Measurements from ENCODE around the gene SLC4A4. TPM values are rescaled to one million over a fixed set of nuclear protein-coding genes. Genes with fewer than 3 reads are reported as not detected.
A peak's percentile ranks its signal among the peaks of the same experiment; 100 is the strongest.

Gene SLC4A4
- total and polyA plus RNA-seq, 4 donors = 0.13 to 6.2 (median 2.9) TPM

DNA sequence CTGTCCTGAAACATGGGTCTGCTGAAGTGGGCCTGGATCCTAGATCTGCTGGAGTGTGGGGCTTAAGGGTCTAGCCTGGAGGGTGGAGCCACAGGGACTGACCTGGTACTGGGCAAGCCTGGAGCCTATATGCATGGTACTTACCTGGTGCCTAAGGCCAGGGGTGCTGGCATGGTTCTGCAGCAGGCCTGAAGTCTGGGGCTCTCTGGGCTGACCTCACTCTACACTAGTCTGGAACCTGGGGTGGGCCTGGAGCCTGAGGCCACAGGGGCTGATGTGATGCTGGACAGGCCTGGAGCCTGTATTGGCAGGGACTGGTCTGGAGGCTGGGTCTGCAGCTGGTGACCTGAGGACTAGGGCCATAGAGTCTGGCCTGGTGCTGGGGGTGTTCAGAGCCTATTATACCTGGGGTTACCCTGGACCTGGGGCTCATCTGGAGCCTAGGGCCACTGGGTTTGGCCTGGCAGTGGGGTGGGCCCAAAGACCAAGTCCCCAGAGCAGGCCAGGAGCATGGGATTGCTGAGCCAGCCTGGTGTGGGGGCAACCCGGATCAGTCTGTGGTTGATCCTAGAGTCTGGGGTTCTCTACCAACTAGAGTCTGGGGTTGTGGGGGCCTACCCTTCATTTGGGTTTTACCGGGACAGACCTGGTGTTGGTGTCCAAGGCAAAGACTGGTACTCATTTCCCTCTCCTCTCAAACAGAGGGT is 179.6 kb downstream of the SLC4A4 start:
- Histone ChIP-seq H3K4me3 (ENCODE audit: low read length in 2 of 2) (no peak overlapping the region), H3K36me3 (ENCODE audit: control insufficient read depth in 1 of 2, insufficient read depth in 2 of 2, low read length in 1 of 2) (no peaks in the 10 kb centered on the region), H3K27me3 (ENCODE audit: control insufficient read depth in 1 of 2, insufficient read depth in 2 of 2, low read length in 1 of 2) (no peaks in the 10 kb centered on the region), H3K27ac (ENCODE audit: low read depth in 1 of 2, low read length in 2 of 2) (no peak overlapping the region), H3K9me3 (ENCODE audit: control insufficient read depth, low read length) (peaks cover 2% of the 10 kb centered on the region), H3K4me1 (ENCODE audit: control insufficient read depth in 1 of 2, insufficient read depth in 2 of 2, low read length in 2 of 2) (no peaks in the 10 kb centered on the region)
- ATAC-seq (ENCODE audit: low FRiP score) (peak; percentile 48), DNase-seq (peak; percentile 24 to 71)
- intact Hi-C loops (cut with DNase I) = no loop called here
- 94 to 100% methylated on average over 2 of the region's 2 CpGs for WGBS, 2 donors

DNA sequence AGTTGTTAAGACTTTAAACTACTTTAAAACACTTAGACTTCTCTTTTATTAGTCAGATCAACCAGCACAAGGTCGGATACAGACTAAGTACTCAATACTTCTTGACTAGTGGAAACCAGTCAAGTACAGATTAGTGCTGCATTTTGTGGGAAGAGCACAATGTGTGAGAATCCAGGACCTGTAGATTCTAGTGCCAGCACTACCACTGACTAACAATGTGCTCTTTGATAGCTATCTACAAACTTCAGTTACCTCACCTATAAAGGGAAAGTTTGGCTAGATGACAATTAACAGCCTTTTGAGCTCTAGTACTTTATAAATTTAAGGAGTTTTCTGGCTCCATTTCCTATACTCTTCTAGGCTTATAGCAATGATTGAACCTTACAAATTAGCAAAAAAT is 181.5 kb downstream of the SLC4A4 start:
- peaks cover 2% of the 10 kb centered on the region for H3K9me3 ChIP-seq (ENCODE audit: control insufficient read depth, low read length)
- H3K4me3 ChIP-seq (ENCODE audit: low read length in 2 of 2) = no peak overlapping the region
- DNase-seq (no peak), ATAC-seq (ENCODE audit: low FRiP score) (no peak)
- intact Hi-C loops (cut with DNase I) = no loop called here
- no peaks in the 10 kb centered on the region for H3K27me3 ChIP-seq (ENCODE audit: control insufficient read depth in 1 of 2, insufficient read depth in 2 of 2, low read length in 1 of 2)
- WGBS, 2 donors = 90 to 91% methylated on average over 1 of the region's 1 CpG
- H3K27ac ChIP-seq (ENCODE audit: low read depth in 1 of 2, low read length in 2 of 2) = no peak overlapping the region
- no peaks in the 10 kb centered on the region for H3K4me1 ChIP-seq (ENCODE audit: control insufficient read depth in 1 of 2, insufficient read depth in 2 of 2, low read length in 2 of 2)
- no peaks in the 10 kb centered on the region for H3K36me3 ChIP-seq (ENCODE audit: control insufficient read depth in 1 of 2, insufficient read depth in 2 of 2, low read length in 1 of 2)

GRCh38 chr4:71520850-71521249 is 182.0 kb downstream of the SLC4A4 start:
- 88 to 94% methylated on average over 1 of the region's 1 CpG for WGBS, 2 donors
- intact Hi-C loops (cut with DNase I) = no loop called here
- no peak overlapping the region for H3K4me3 ChIP-seq (ENCODE audit: low read length in 2 of 2)
- H3K36me3 ChIP-seq (ENCODE audit: control insufficient read depth in 1 of 2, insufficient read depth in 2 of 2, low read length in 1 of 2) = no peaks in the 10 kb centered on the region
- DNase-seq (no peak), ATAC-seq (ENCODE audit: low FRiP score) (no peak)
- H3K27me3 ChIP-seq (ENCODE audit: control insufficient read depth in 1 of 2, insufficient read depth in 2 of 2, low read length in 1 of 2) = no peaks in the 10 kb centered on the region
- H3K27ac ChIP-seq (ENCODE audit: low read depth in 1 of 2, low read length in 2 of 2) = no peak overlapping the region
- peaks cover 2% of the 10 kb centered on the region for H3K9me3 ChIP-seq (ENCODE audit: control insufficient read depth, low read length)
- no peaks in the 10 kb centered on the region for H3K4me1 ChIP-seq (ENCODE audit: control insufficient read depth in 1 of 2, insufficient read depth in 2 of 2, low read length in 2 of 2)

GRCh38 chr4:71524756-71525155 is 185.9 kb downstream of the SLC4A4 start:
- no peak for DNase-seq
- intact Hi-C loops (cut with DNase I) = no loop called here
- no peak for ATAC-seq (ENCODE audit: low FRiP score)
- H3K27ac ChIP-seq (ENCODE audit: low read depth in 1 of 2, low read length in 2 of 2) = no peak overlapping the region
- no peak overlapping the region for H3K4me3 ChIP-seq (ENCODE audit: low read length in 2 of 2)
- 44 to 54% methylated on average over 1 of the region's 1 CpG for WGBS, 2 donors
- no peaks in the 10 kb centered on the region for H3K27me3 ChIP-seq (ENCODE audit: control insufficient read depth in 1 of 2, insufficient read depth in 2 of 2, low read length in 1 of 2)
- no peaks in the 10 kb centered on the region for H3K4me1 ChIP-seq (ENCODE audit: control insufficient read depth in 1 of 2, insufficient read depth in 2 of 2, low read length in 2 of 2)
- H3K9me3 ChIP-seq (ENCODE audit: control insufficient read depth, low read length) = no peaks in the 10 kb centered on the region
- H3K36me3 ChIP-seq (ENCODE audit: control insufficient read depth in 1 of 2, insufficient read depth in 2 of 2, low read length in 1 of 2) = no peaks in the 10 kb centered on the region

GRCh38 chr4:71526637-71527406 is 188.0 kb downstream of the SLC4A4 start:
- DNase-seq (no peak), ATAC-seq (ENCODE audit: low FRiP score) (no peak)
- Histone ChIP-seq H3K27ac (ENCODE audit: low read depth in 1 of 2, low read length in 2 of 2) (no peak overlapping the region), H3K4me1 (ENCODE audit: control insufficient read depth in 1 of 2, insufficient read depth in 2 of 2, low read length in 2 of 2) (no peaks in the 10 kb centered on the region), H3K36me3 (ENCODE audit: control insufficient read depth in 1 of 2, insufficient read depth in 2 of 2, low read length in 1 of 2) (no peaks in the 10 kb centered on the region), H3K27me3 (ENCODE audit: control insufficient read depth in 1 of 2, insufficient read depth in 2 of 2, low read length in 1 of 2) (no peaks in the 10 kb centered on the region), H3K4me3 (ENCODE audit: low read length in 2 of 2) (no peak overlapping the region), H3K9me3 (ENCODE audit: control insufficient read depth, low read length) (no peaks in the 10 kb centered on the region)
- WGBS, 2 donors = 75 to 78% methylated on average over 4 of the region's 4 CpGs
- intact Hi-C loops (cut with DNase I) = no loop called here

DNA sequence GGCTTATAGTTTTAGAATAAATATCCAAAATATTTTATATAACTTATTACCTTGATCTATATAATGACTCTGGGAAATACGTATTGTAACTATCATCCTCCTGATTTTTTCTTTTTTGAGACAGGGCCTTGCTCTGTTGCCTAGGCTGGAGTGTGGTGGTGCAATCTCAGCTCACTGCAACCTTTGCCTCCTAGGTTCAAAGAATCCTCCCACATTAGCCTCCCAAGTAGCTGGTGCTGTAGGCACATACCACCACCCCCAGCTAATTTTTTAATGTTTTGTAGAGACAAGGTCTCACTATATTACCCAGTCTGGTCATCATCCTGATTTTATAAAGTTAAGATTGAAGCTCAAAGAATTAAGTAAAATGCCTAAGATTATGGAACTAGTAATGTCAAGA is 193.6 kb downstream of the SLC4A4 start:
- H3K4me3 ChIP-seq (ENCODE audit: low read length in 2 of 2) = no peak overlapping the region
- DNase-seq = no peak
- WGBS, 2 donors = 97 to 98% methylated on average over 1 of the region's 1 CpG
- H3K36me3 ChIP-seq (ENCODE audit: control insufficient read depth in 1 of 2, insufficient read depth in 2 of 2, low read length in 1 of 2) = no peaks in the 10 kb centered on the region
- intact Hi-C loops (cut with DNase I) = no loop called here
- H3K4me1 ChIP-seq (ENCODE audit: control insufficient read depth in 1 of 2, insufficient read depth in 2 of 2, low read length in 2 of 2) = no peaks in the 10 kb centered on the region
- ATAC-seq (ENCODE audit: low FRiP score) = no peak
- no peaks in the 10 kb centered on the region for H3K9me3 ChIP-seq (ENCODE audit: control insufficient read depth, low read length)
- no peak overlapping the region for H3K27ac ChIP-seq (ENCODE audit: low read depth in 1 of 2, low read length in 2 of 2)
- H3K27me3 ChIP-seq (ENCODE audit: control insufficient read depth in 1 of 2, insufficient read depth in 2 of 2, low read length in 1 of 2) = peaks cover 0 to 2% of the 10 kb centered on the region in 2 donors

DNA sequence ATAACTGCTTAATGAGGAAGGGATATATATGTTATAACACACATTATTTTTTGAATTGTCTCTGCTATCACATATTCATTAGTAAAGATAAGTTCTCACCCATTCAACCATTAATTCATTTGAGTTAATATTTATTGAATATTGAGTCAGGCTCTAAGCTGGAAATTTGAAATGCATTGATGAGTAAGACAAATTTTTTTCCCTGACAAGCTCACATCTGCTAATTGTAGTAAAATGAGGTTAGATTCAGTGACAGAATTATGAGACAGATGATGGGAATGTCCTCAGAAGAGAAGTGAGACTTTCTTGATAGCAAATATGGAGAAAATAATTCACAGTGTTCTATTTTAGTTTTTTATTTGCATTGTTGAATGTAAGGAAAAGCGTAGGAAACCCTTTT is 194.3 kb downstream of the SLC4A4 start:
- H3K9me3 ChIP-seq (ENCODE audit: control insufficient read depth, low read length) = no peaks in the 10 kb centered on the region
- no peak overlapping the region for H3K4me3 ChIP-seq (ENCODE audit: low read length in 2 of 2)
- ATAC-seq (ENCODE audit: low FRiP score) (no peak), DNase-seq (no peak)
- intact Hi-C loops (cut with DNase I) = no loop called here
- H3K36me3 ChIP-seq (ENCODE audit: control insufficient read depth in 1 of 2, insufficient read depth in 2 of 2, low read length in 1 of 2) = no peaks in the 10 kb centered on the region
- no peak overlapping the region for H3K27ac ChIP-seq (ENCODE audit: low read depth in 1 of 2, low read length in 2 of 2)
- H3K4me1 ChIP-seq (ENCODE audit: control insufficient read depth in 1 of 2, insufficient read depth in 2 of 2, low read length in 2 of 2) = no peaks in the 10 kb centered on the region
- whole genome bisulfite sequencing, 2 donors = 92% methylated on average over 1 of the region's 1 CpG
- peaks cover 0 to 2% of the 10 kb centered on the region in 2 donors for H3K27me3 ChIP-seq (ENCODE audit: control insufficient read depth in 1 of 2, insufficient read depth in 2 of 2, low read length in 1 of 2)

GRCh38 chr4:71537551-71538065 is 198.8 kb downstream of the SLC4A4 start:
- H3K27me3 ChIP-seq (ENCODE audit: control insufficient read depth in 1 of 2, insufficient read depth in 2 of 2, low read length in 1 of 2) = peaks cover 0 to 2% of the 10 kb centered on the region in 2 donors
- no peaks in the 10 kb centered on the region for H3K9me3 ChIP-seq (ENCODE audit: control insufficient read depth, low read length)
- H3K27ac ChIP-seq (ENCODE audit: low read depth in 1 of 2, low read length in 2 of 2) = no peak overlapping the region
- H3K36me3 ChIP-seq (ENCODE audit: control insufficient read depth in 1 of 2, insufficient read depth in 2 of 2, low read length in 1 of 2) = no peaks in the 10 kb centered on the region
- intact Hi-C loops (cut with DNase I) = no loop called here
- DNase-seq (no peak), ATAC-seq (ENCODE audit: low FRiP score) (no peak)
- H3K4me1 ChIP-seq (ENCODE audit: control insufficient read depth in 1 of 2, insufficient read depth in 2 of 2, low read length in 2 of 2) = no peaks in the 10 kb centered on the region
- H3K4me3 ChIP-seq (ENCODE audit: low read length in 2 of 2) = no peak overlapping the region
- 84 to 86% methylated on average over 6 of the region's 6 CpGs for WGBS, 2 donors

GRCh38 chr4:71538528-71538927 is 199.7 kb downstream of the SLC4A4 start:
- no peaks in the 10 kb centered on the region for H3K36me3 ChIP-seq (ENCODE audit: control insufficient read depth in 1 of 2, insufficient read depth in 2 of 2, low read length in 1 of 2)
- H3K4me1 ChIP-seq (ENCODE audit: control insufficient read depth in 1 of 2, insufficient read depth in 2 of 2, low read length in 2 of 2) = no peaks in the 10 kb centered on the region
- ATAC-seq (ENCODE audit: low FRiP score) (no peak), DNase-seq (no peak)
- 73 to 87% methylated on average over 2 of the region's 2 CpGs for WGBS, 2 donors
- peaks cover 0 to 2% of the 10 kb centered on the region in 2 donors for H3K27me3 ChIP-seq (ENCODE audit: control insufficient read depth in 1 of 2, insufficient read depth in 2 of 2, low read length in 1 of 2)
- H3K27ac ChIP-seq (ENCODE audit: low read depth in 1 of 2, low read length in 2 of 2) = no peak overlapping the region
- no peaks in the 10 kb centered on the region for H3K9me3 ChIP-seq (ENCODE audit: control insufficient read depth, low read length)
- intact Hi-C loops (cut with DNase I) = no loop called here
- H3K4me3 ChIP-seq (ENCODE audit: low read length in 2 of 2) = no peak overlapping the region

Measured in aorta (tissue), 5 donors.